Endothelial cell of umbilical vein (primary cell): ENCODE data around the gene CCDC120. TPM values are rescaled to one million over a fixed set of nuclear protein-coding genes. Genes with fewer than 3 reads are reported as not detected.

ENCODE experiments used
- BruUV-seq: library from RNA; stranded (reverse); fragments of 400-500 nt; replicated peaks from 2 replicates; lab custom pipeline; 2021; lab: Mats Ljungman, UMichigan
- CTCF ChIA-PET: fragments of 300-600, 350-600 bp; sonication (Branson Sonifier 250); formaldehyde crosslinking; loops from one replicate; lab custom pipeline; 2021; ENCODE audit warnings: antibody characterized with exemption, inconsistent platforms; lab: Charles Lee
- POLR2A ChIA-PET: fragments of 300-600, 350-600 bp; sonication (Branson Sonifier 250); formaldehyde crosslinking; loops from one replicate; lab custom pipeline; 2021; ENCODE audit warnings: antibody characterized with exemption, inconsistent platforms; lab: Charles Lee
- DNase-seq: peaks from one replicate; pipeline ENCODE4 v3.0.0-alpha.2; 2011; ENCODE audit warnings: low read depth, low spot score
- FAIRE-seq: peaks from 2 replicates; lab custom pipeline; 2011; peaks lifted over from hg19 to GRCh38; lab: Jason Lieb, UNC
- H2AFZ ChIP-seq: 2 replicates; pipeline ENCODE4 v1.6.0; 2012; ENCODE audit warnings: low read depth, low read length, control low read depth, inconsistent platforms
- H3K27ac ChIP-seq: 2 replicates; pipeline ENCODE4 v1.5.1; 2011; ENCODE audit warnings: low read depth, mild to moderate bottlenecking, control low read depth, low read length, moderate library complexity; ENCODE audit not compliant: insufficient read depth
- H3K27me3 ChIP-seq, 2 experiments: 2 replicates each; pipeline versions ENCODE4 v1.6.0 to v1.6.1; 2011; ENCODE audit warnings: low read length in 2 of 2, mixed read lengths in 1 of 2; ENCODE audit not compliant: control insufficient read depth in 2 of 2, insufficient read depth in 2 of 2
- H3K36me3 ChIP-seq, 2 experiments: 2 replicates in 1 of 2; 3 replicates in 1 of 2; pipeline ENCODE4 v1.5.1; 2011; ENCODE audit warnings: low read length in 2 of 2, mild to moderate bottlenecking in 1 of 2, moderate library complexity in 1 of 2; ENCODE audit not compliant: control insufficient read depth in 2 of 2, insufficient read depth in 2 of 2; ENCODE audit errors: extremely low read depth in 1 of 2
- H3K4me1 ChIP-seq: 3 replicates; pipeline ENCODE4 v1.5.1; 2011; ENCODE audit warnings: mild to moderate bottlenecking, low read length; ENCODE audit not compliant: control insufficient read depth, insufficient read depth; ENCODE audit errors: extremely low read depth
- H3K4me2 ChIP-seq: 2 replicates; pipeline ENCODE4 v1.6.1; 2011; ENCODE audit warnings: low read length, control low read depth, mixed read lengths; ENCODE audit not compliant: insufficient read depth
- H3K4me3 ChIP-seq, 3 experiments: fragments of 200-600 bp in 1 of 3; sonication (generic), shearing (Covaris generic) in 1 of 3; replicated peaks in 1 of 3; 2 replicates each; pipeline ENCODE4 v1.5.1; 2011 to 2016; ENCODE audit warnings: control low read depth in 3 of 3, low read length in 3 of 3, mild to moderate bottlenecking in 2 of 3, inconsistent platforms in 1 of 3, low read depth in 1 of 3, moderate library complexity in 1 of 3; ENCODE audit not compliant: insufficient read depth in 1 of 3
- H3K79me2 ChIP-seq: 2 replicates; pipeline ENCODE4 v1.6.0; 2012; ENCODE audit warnings: low read length, inconsistent platforms; ENCODE audit not compliant: control insufficient read depth, insufficient read depth
- H3K9ac ChIP-seq: replicated peaks from 2 replicates; pipeline ENCODE3; 2011; ENCODE audit warnings: low read length, control low read depth; ENCODE audit not compliant: insufficient read depth; ENCODE audit errors: extremely low read depth
- H3K9me1 ChIP-seq: replicated peaks from 3 replicates; pipeline ENCODE4 v1.6.0; 2011; ENCODE audit warnings: mild to moderate bottlenecking, low read length; ENCODE audit not compliant: control insufficient read depth, insufficient read depth; ENCODE audit errors: extremely low read depth
- H3K9me3 ChIP-seq: replicated peaks from 2 replicates; pipeline ENCODE4 v1.5.1; 2012; ENCODE audit warnings: low read length, inconsistent platforms; ENCODE audit not compliant: control insufficient read depth, insufficient read depth
- H4K20me1 ChIP-seq: replicated peaks from 2 replicates; pipeline ENCODE3; 2011; ENCODE audit warnings: mild to moderate bottlenecking, low read length; ENCODE audit not compliant: control insufficient read depth, insufficient read depth; ENCODE audit errors: extremely low read depth
- EZH2 ChIP-seq: IDR thresholded peaks from 2 replicates; pipeline ENCODE4 v1.6.1; 2012; ENCODE audit warnings: borderline replicate concordance, low read depth, mild to moderate bottlenecking, moderate library complexity, low read length, inconsistent platforms; ENCODE audit not compliant: severe bottlenecking
- FOS ChIP-seq: IDR thresholded peaks from 2 replicates; pipeline ENCODE4 v1.6.1; 2011; ENCODE audit warnings: mild to moderate bottlenecking, low read length, moderate library complexity, borderline replicate concordance; ENCODE audit not compliant: insufficient read depth
- GATA2 ChIP-seq: IDR thresholded peaks from 2 replicates; pipeline ENCODE4 v1.7.0; 2011; ENCODE audit warnings: low read depth, mild to moderate bottlenecking, moderate library complexity, mixed read lengths, low read length; ENCODE audit not compliant: insufficient read length, insufficient read depth
- POLR2A ChIP-seq: IDR thresholded peaks from 2 replicates; pipeline ENCODE4 v1.6.1; 2012; ENCODE audit warnings: low read depth, mild to moderate bottlenecking, control low read depth, low read length
- POLR2AphosphoS5 ChIP-seq: IDR thresholded peaks from 2 replicates; pipeline ENCODE4 v1.6.1; 2012; ENCODE audit warnings: low read depth, mild to moderate bottlenecking, control low read depth, low read length, moderate library complexity; ENCODE audit not compliant: insufficient read depth
- dilution Hi-C: fragments of 300-500 bp; cut with MboI; formaldehyde crosslinking; loops from one replicate; pipeline ENCODE4 v1.15.0; 2019; ENCODE audit warnings: low sequenced_read_pairs; ENCODE audit not compliant: extremely low pct_ligation_motif_present
- intact Hi-C: fragments of 100-400 bp; cut with micrococcal nuclease; formaldehyde crosslinking; loops from one replicate; pipeline ENCODE4 v1.10.0; 2022
- polyA plus RNA-seq, 4 experiments: library from polyadenylated mRNA; depleted of rRNA in 3 of 4; stranded (reverse) in 3 of 4; unstranded in 1 of 4; fragments of >200 nt; gene quantifications; 2 replicates each; pipeline versions ENCODE4 v1.2.1 to v1.2.3, GENCODE V29; 2011 to 2012; ENCODE audit warnings: missing spikeins in 1 of 4
- total RNA-seq: library from RNA; stranded (reverse); gene quantifications from 2 replicates; pipeline ENCODE4 v1.2.3, GENCODE V29; 2021
- TF ChIP-seq, protein P1 (sequence below): IDR thresholded peaks from 2 replicates; pipeline ENCODE4 v1.6.1; 2011; ENCODE audit not compliant: insufficient read depth, insufficient read length
- TF ChIP-seq, protein P2 (sequence below), 2 donors: IDR thresholded peaks; 1 replicate in 1 of 2; 2 replicates in 1 of 2; pipeline ENCODE4 v1.5.1; 2011; ENCODE audit warnings: low read length in 2 of 2, mild to moderate bottlenecking in 2 of 2, moderate library complexity in 2 of 2, control low read depth in 1 of 2, inconsistent platforms in 1 of 2, low read depth in 1 of 2; ENCODE audit not compliant: insufficient read depth in 1 of 2; ENCODE audit errors: extremely low read depth in 1 of 2

Gene CCDC120
- total and polyA plus RNA-seq, 2 donors (not counting 3 experiments of a cell fraction or from before 2014, with no cell fraction given): 2.8 to 5.7 TPM

DNA sequence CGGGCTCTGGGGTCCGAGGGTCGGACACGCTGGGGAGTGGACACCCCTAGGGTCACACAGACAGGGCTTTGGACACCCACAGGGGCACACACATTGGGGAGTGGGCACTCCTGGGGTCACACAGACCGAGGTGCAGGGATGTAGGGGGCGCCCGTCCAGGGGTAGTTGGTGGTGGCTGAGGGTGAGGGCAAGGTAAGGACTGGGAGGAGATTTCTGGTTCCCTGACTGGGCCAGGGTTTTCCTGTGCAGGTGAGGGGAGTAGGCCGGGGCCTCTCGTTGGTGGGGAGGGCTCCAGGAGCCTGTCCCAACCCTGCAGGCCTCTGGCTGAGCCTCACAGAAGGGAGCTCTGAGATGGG is 42.8 kb downstream of the CCDC120 start:
- H3K9me1 ChIP-seq: no peaks in the 10 kb centered on the region
- POLR2A ChIA-PET: no interaction called here
- TF ChIP-seq, protein P1, sequence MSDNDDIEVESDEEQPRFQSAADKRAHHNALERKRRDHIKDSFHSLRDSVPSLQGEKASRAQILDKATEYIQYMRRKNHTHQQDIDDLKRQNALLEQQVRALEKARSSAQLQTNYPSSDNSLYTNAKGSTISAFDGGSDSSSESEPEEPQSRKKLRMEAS: no peak
- TF ChIP-seq, protein P2, sequence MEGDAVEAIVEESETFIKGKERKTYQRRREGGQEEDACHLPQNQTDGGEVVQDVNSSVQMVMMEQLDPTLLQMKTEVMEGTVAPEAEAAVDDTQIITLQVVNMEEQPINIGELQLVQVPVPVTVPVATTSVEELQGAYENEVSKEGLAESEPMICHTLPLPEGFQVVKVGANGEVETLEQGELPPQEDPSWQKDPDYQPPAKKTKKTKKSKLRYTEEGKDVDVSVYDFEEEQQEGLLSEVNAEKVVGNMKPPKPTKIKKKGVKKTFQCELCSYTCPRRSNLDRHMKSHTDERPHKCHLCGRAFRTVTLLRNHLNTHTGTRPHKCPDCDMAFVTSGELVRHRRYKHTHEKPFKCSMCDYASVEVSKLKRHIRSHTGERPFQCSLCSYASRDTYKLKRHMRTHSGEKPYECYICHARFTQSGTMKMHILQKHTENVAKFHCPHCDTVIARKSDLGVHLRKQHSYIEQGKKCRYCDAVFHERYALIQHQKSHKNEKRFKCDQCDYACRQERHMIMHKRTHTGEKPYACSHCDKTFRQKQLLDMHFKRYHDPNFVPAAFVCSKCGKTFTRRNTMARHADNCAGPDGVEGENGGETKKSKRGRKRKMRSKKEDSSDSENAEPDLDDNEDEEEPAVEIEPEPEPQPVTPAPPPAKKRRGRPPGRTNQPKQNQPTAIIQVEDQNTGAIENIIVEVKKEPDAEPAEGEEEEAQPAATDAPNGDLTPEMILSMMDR (IDR thresholded peaks at IDR 0.05; ENCODE audit: extremely low read depth in 1 of 2, insufficient read depth in 1 of 2, low read depth in 1 of 2, low read length in 2 of 2): peak in 1 of 2 donors; percentile 12
- TF ChIP-seq EZH2 (no peak), POLR2A (no peak), POLR2AphosphoS5 (no peak), FOS (no peak), GATA2 (no peak)
- H3K4me3 ChIP-seq: peak overlapping the region in 1 of 3 experiments; percentile 50
- H3K79me2 ChIP-seq: no peaks in the 10 kb centered on the region
- H3K9me3 ChIP-seq: no peaks in the 10 kb centered on the region
- no peaks in the 10 kb centered on the region for H4K20me1 ChIP-seq
- H3K27me3 ChIP-seq: no peaks in the 10 kb centered on the region
- H3K9ac ChIP-seq: no peak overlapping the region
- FAIRE-seq (no peak), DNase-seq (no peak)
- intact Hi-C loops (loop anchor here (1.0 to 5.0 kb wide), 4 partner anchors 22 to 144 kb away; partner anchors contain the start of genes GPKOW, OTUD5, PRAF2 and TFE3), dilution Hi-C loops (no loop called here)
- peak overlapping the region; percentile 19 for H3K4me2 ChIP-seq
- CTCF ChIA-PET: interaction anchor here (0.6 kb wide), 1 partner anchor 91 kb away, joined by 3 read pairs; no protein-coding TSS in a partner anchor
- no TSS peak for BruUV-seq
- H3K27ac ChIP-seq: no peak overlapping the region
- no peak overlapping the region for H2AFZ ChIP-seq
- no peaks in the 10 kb centered on the region for H3K4me1 ChIP-seq
- H3K36me3 ChIP-seq: no peaks in the 10 kb centered on the region
